Dendritic cell treated with granulocyte-macrophage colony-stimulating factor and Interleukin-4, amounts not matched to agents 40 ng/mL and 50 ng/mL, for 4 days (primary cell): ENCODE data around the gene ARHGAP15.

ENCODE experiments used
- H3K27ac Mint-ChIP-seq: one replicate; pipeline ENCODE4 v1.8.0; 2022; ENCODE audit warnings: mild to moderate bottlenecking, mixed read lengths
- H3K27me3 Mint-ChIP-seq: one replicate; pipeline ENCODE4 v1.8.0; 2022; ENCODE audit warnings: mild to moderate bottlenecking, mixed read lengths
- H3K36me3 Mint-ChIP-seq: one replicate; pipeline ENCODE4 v1.8.0; 2022; ENCODE audit warnings: low read depth, mixed read lengths
- H3K4me1 Mint-ChIP-seq: one replicate; pipeline ENCODE4 v1.8.0; 2022; ENCODE audit warnings: low read depth, mixed read lengths
- H3K4me3 Mint-ChIP-seq: one replicate; pipeline ENCODE4 v1.8.0; 2022; ENCODE audit warnings: mild to moderate bottlenecking, moderate library complexity, mixed read lengths
- H3K9me3 Mint-ChIP-seq: one replicate; pipeline ENCODE4 v1.8.0; 2022; ENCODE audit warnings: mixed read lengths
- intact Hi-C: fragments of 100-400 bp; cut with micrococcal nuclease; formaldehyde crosslinking; loops from one replicate; pipeline ENCODE4 v1.15.0; 2022

Gene ARHGAP15

GRCh38 chr2:143594161-143594560 lies 464.9 kb downstream of the ARHGAP15 start:
- Mint-ChIP-seq H3K36me3 (no peaks in the 10 kb centered on the region), H3K4me3 (no peak overlapping the region), H3K9me3 (no peaks in the 10 kb centered on the region), H3K4me1 (peaks cover under 1% of the 10 kb centered on the region), H3K27me3 (no peaks in the 10 kb centered on the region), H3K27ac (no peak overlapping the region)
- intact Hi-C loops, result no loop called here

- intact Hi-C loops, result no loop called here
- Mint-ChIP-seq H3K9me3 (no peaks in the 10 kb centered on the region), H3K4me3 (no peak overlapping the region), H3K27me3 (no peaks in the 10 kb centered on the region), H3K4me1 (no peaks in the 10 kb centered on the region), H3K36me3 (no peaks in the 10 kb centered on the region), H3K27ac (no peak overlapping the region)
Measured at GRCh38 chr2:143594745-143595144, 465.5 kb downstream of the ARHGAP15 start.

GRCh38 chr2:143600116-143600515 lies 470.9 kb downstream of the ARHGAP15 start:
- no peak overlapping the region for H3K27ac Mint-ChIP-seq
- H3K36me3 Mint-ChIP-seq, result peaks cover 8% of the 10 kb centered on the region
- H3K4me3 Mint-ChIP-seq, result no peak overlapping the region
- no peaks in the 10 kb centered on the region for H3K9me3 Mint-ChIP-seq
- intact Hi-C loops, result no loop called here
- H3K27me3 Mint-ChIP-seq, result no peaks in the 10 kb centered on the region
- no peaks in the 10 kb centered on the region for H3K4me1 Mint-ChIP-seq

- Mint-ChIP-seq H3K27me3 (no peaks in the 10 kb centered on the region), H3K4me1 (no peaks in the 10 kb centered on the region), H3K36me3 (peaks cover 8% of the 10 kb centered on the region), H3K27ac (no peak overlapping the region), H3K9me3 (no peaks in the 10 kb centered on the region), H3K4me3 (no peak overlapping the region)
- intact Hi-C loops, result no loop called here
Measured at GRCh38 chr2:143601828-143602227, 472.6 kb downstream of the ARHGAP15 start.

GRCh38 chr2:143603035-143603655 lies 473.9 kb downstream of the ARHGAP15 start:
- intact Hi-C loops, result no loop called here
- H3K36me3 Mint-ChIP-seq, result peaks cover 8% of the 10 kb centered on the region
- H3K27me3 Mint-ChIP-seq, result no peaks in the 10 kb centered on the region
- H3K27ac Mint-ChIP-seq, result no peak overlapping the region
- H3K4me3 Mint-ChIP-seq, result no peak overlapping the region
- H3K4me1 Mint-ChIP-seq, result no peaks in the 10 kb centered on the region
- no peaks in the 10 kb centered on the region for H3K9me3 Mint-ChIP-seq

- no peaks in the 10 kb centered on the region for H3K27me3 Mint-ChIP-seq
- no peak overlapping the region for H3K27ac Mint-ChIP-seq
- intact Hi-C loops, result no loop called here
- no peaks in the 10 kb centered on the region for H3K4me1 Mint-ChIP-seq
- H3K36me3 Mint-ChIP-seq, result peaks cover 8% of the 10 kb centered on the region
- H3K9me3 Mint-ChIP-seq, result no peaks in the 10 kb centered on the region
- H3K4me3 Mint-ChIP-seq, result no peak overlapping the region
Measured at GRCh38 chr2:143603846-143604565, 474.8 kb downstream of the ARHGAP15 start.

- Mint-ChIP-seq H3K36me3 (peaks cover 9% of the 10 kb centered on the region), H3K4me3 (no peak overlapping the region), H3K27me3 (no peaks in the 10 kb centered on the region), H3K9me3 (no peaks in the 10 kb centered on the region), H3K4me1 (no peaks in the 10 kb centered on the region), H3K27ac (no peak overlapping the region)
- intact Hi-C loops, result no loop called here
Measured at GRCh38 chr2:143604566-143604959, 475.3 kb downstream of the ARHGAP15 start.

GRCh38 chr2:143607231-143608062 lies 478.2 kb downstream of the ARHGAP15 start:
- Mint-ChIP-seq H3K27me3 (no peaks in the 10 kb centered on the region), H3K9me3 (no peaks in the 10 kb centered on the region), H3K36me3 (peaks cover 9% of the 10 kb centered on the region), H3K4me1 (no peaks in the 10 kb centered on the region), H3K27ac (no peak overlapping the region), H3K4me3 (no peak overlapping the region)
- intact Hi-C loops, result no loop called here

- Mint-ChIP-seq H3K9me3 (no peaks in the 10 kb centered on the region), H3K27ac (no peak overlapping the region), H3K4me3 (no peak overlapping the region), H3K4me1 (no peaks in the 10 kb centered on the region), H3K27me3 (no peaks in the 10 kb centered on the region), H3K36me3 (peaks cover 7% of the 10 kb centered on the region)
- intact Hi-C loops, result no loop called here
Measured at GRCh38 chr2:143608063-143608423, 478.8 kb downstream of the ARHGAP15 start.

GRCh38 chr2:143608758-143609157 lies 479.5 kb downstream of the ARHGAP15 start:
- intact Hi-C loops, result no loop called here
- no peak overlapping the region for H3K4me3 Mint-ChIP-seq
- H3K4me1 Mint-ChIP-seq, result no peaks in the 10 kb centered on the region
- no peaks in the 10 kb centered on the region for H3K27me3 Mint-ChIP-seq
- H3K27ac Mint-ChIP-seq, result no peak overlapping the region
- peaks cover 11% of the 10 kb centered on the region for H3K36me3 Mint-ChIP-seq
- H3K9me3 Mint-ChIP-seq, result no peaks in the 10 kb centered on the region

GRCh38 chr2:143611336-143611735 lies 482.1 kb downstream of the ARHGAP15 start:
- H3K36me3 Mint-ChIP-seq, result peaks cover 12% of the 10 kb centered on the region
- no peaks in the 10 kb centered on the region for H3K9me3 Mint-ChIP-seq
- intact Hi-C loops, result no loop called here
- H3K4me1 Mint-ChIP-seq, result no peaks in the 10 kb centered on the region
- H3K4me3 Mint-ChIP-seq, result no peak overlapping the region
- no peak overlapping the region for H3K27ac Mint-ChIP-seq
- no peaks in the 10 kb centered on the region for H3K27me3 Mint-ChIP-seq

GRCh38 chr2:143615562-143615961 lies 486.3 kb downstream of the ARHGAP15 start:
- Mint-ChIP-seq H3K4me3 (no peak overlapping the region), H3K9me3 (no peaks in the 10 kb centered on the region), H3K4me1 (no peaks in the 10 kb centered on the region), H3K27ac (no peak overlapping the region), H3K36me3 (peaks cover 6% of the 10 kb centered on the region), H3K27me3 (no peaks in the 10 kb centered on the region)
- intact Hi-C loops, result no loop called here

GRCh38 chr2:143616452-143616851 lies 487.2 kb downstream of the ARHGAP15 start:
- H3K9me3 Mint-ChIP-seq, result no peaks in the 10 kb centered on the region
- no peaks in the 10 kb centered on the region for H3K4me1 Mint-ChIP-seq
- no peak overlapping the region for H3K4me3 Mint-ChIP-seq
- H3K36me3 Mint-ChIP-seq, result peaks cover 6% of the 10 kb centered on the region
- H3K27me3 Mint-ChIP-seq, result no peaks in the 10 kb centered on the region
- H3K27ac Mint-ChIP-seq, result no peak overlapping the region
- intact Hi-C loops, result no loop called here

GRCh38 chr2:143617803-143618415 lies 488.7 kb downstream of the ARHGAP15 start:
- H3K4me3 Mint-ChIP-seq, result no peak overlapping the region
- H3K27ac Mint-ChIP-seq, result no peak overlapping the region

More at GRCh38 chr2:143617803-143618415, 488.7 kb downstream of the ARHGAP15 start:
- no peaks in the 10 kb centered on the region for H3K27me3 Mint-ChIP-seq
- H3K9me3 Mint-ChIP-seq, result no peaks in the 10 kb centered on the region
- intact Hi-C loops, result no loop called here
- peaks cover 6% of the 10 kb centered on the region for H3K36me3 Mint-ChIP-seq
- no peaks in the 10 kb centered on the region for H3K4me1 Mint-ChIP-seq
